ENCODE data around the gene ARL6IP5.

The ARL6IP5 gene

GRCh38 chr3:69065318-69065964 lies 19.3 kb upstream of the ARL6IP5 start:
- Histone ChIP-seq H3K27me3 (ENCODE audit: insufficient read depth, low read length, poor library complexity, severe bottlenecking) (no peaks in the 10 kb centered on the region), H3K4me3 (ENCODE audit: low read length, poor library complexity, severe bottlenecking) (peak overlapping the region; percentile 56), H3K9ac (ENCODE audit: low read depth, low read length, poor library complexity, severe bottlenecking) (peak overlapping the region; percentile 64), H2AFZ (ENCODE audit: low read length) (no peak overlapping the region), H3F3A (ENCODE audit: low read depth) (0 out of 2 replicates have a peak, but pooled peaks cover 6% of the 10 kb centered on the region), H3K79me2 (ENCODE audit: insufficient read depth, low read length) (peaks cover 19% of the 10 kb centered on the region), H3K36me3 (ENCODE audit: insufficient read depth, low read length) (peaks cover 33% of the 10 kb centered on the region), H3K4me1 (ENCODE audit: insufficient read depth, low read length, poor library complexity, severe bottlenecking) (peaks cover 46% of the 10 kb centered on the region), H3K9me3 (ENCODE audit: insufficient read depth, low read depth, low read length) (no peaks in the 10 kb centered on the region), H4K20me1 (ENCODE audit: insufficient read depth, low read length, poor library complexity, severe bottlenecking) (no peaks in the 10 kb centered on the region), H3K9me2 (replicated peaks; ENCODE audit: low read depth, low read length) (no peaks in the 10 kb centered on the region), H3K4me2 (ENCODE audit: low read depth, low read length, poor library complexity, severe bottlenecking) (peak overlapping the region; percentile 73)
- TF ChIP-seq, protein P1, sequence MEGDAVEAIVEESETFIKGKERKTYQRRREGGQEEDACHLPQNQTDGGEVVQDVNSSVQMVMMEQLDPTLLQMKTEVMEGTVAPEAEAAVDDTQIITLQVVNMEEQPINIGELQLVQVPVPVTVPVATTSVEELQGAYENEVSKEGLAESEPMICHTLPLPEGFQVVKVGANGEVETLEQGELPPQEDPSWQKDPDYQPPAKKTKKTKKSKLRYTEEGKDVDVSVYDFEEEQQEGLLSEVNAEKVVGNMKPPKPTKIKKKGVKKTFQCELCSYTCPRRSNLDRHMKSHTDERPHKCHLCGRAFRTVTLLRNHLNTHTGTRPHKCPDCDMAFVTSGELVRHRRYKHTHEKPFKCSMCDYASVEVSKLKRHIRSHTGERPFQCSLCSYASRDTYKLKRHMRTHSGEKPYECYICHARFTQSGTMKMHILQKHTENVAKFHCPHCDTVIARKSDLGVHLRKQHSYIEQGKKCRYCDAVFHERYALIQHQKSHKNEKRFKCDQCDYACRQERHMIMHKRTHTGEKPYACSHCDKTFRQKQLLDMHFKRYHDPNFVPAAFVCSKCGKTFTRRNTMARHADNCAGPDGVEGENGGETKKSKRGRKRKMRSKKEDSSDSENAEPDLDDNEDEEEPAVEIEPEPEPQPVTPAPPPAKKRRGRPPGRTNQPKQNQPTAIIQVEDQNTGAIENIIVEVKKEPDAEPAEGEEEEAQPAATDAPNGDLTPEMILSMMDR (conservative IDR thresholded peaks at IDR 0.05; ENCODE audit: low read length) = no peak
- no peak for TF ChIP-seq EZH2phosphoT487 (IDR thresholded peaks at IDR 0.05; ENCODE audit: borderline replicate concordance)

DNA sequence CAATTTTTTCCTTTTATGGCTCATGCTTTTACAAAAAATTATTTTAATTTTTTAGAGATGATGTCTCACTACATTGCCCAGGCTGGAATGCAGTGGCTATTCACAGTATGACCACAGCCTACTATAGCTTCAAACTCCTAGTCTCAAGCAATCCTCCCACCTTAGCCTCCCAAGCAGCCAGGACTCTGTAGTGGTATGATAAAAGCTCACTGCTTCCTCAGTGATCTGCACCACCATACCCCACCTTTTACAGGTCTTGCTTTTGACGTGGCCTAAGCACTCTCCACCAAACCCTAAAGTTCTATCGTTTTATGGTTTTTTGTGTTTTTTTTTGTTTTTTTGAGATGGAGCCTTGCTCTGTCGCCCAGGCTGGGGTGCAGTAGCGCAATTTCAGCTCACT lies 18.6 kb upstream of the ARL6IP5 start:
- Histone ChIP-seq H4K20me1 (ENCODE audit: insufficient read depth, low read length, poor library complexity, severe bottlenecking) (no peaks in the 10 kb centered on the region), H3F3A (ENCODE audit: low read depth) (0 out of 2 replicates have a peak, but pooled peaks cover 6% of the 10 kb centered on the region), H3K36me3 (ENCODE audit: insufficient read depth, low read length) (peaks cover 26% of the 10 kb centered on the region), H3K27me3 (ENCODE audit: insufficient read depth, low read length, poor library complexity, severe bottlenecking) (no peaks in the 10 kb centered on the region), H3K4me2 (ENCODE audit: low read depth, low read length, poor library complexity, severe bottlenecking) (peak overlapping the region; percentile 73), H3K9ac (ENCODE audit: low read depth, low read length, poor library complexity, severe bottlenecking) (peak overlapping the region; percentile 64), H3K9me3 (ENCODE audit: insufficient read depth, low read depth, low read length) (no peaks in the 10 kb centered on the region), H3K9me2 (replicated peaks; ENCODE audit: low read depth, low read length) (no peaks in the 10 kb centered on the region), H2AFZ (ENCODE audit: low read length) (no peak overlapping the region), H3K4me1 (ENCODE audit: insufficient read depth, low read length, poor library complexity, severe bottlenecking) (peaks cover 46% of the 10 kb centered on the region), H3K4me3 (ENCODE audit: low read length, poor library complexity, severe bottlenecking) (peak overlapping the region; percentile 56), H3K79me2 (ENCODE audit: insufficient read depth, low read length) (peaks cover 24% of the 10 kb centered on the region)
- TF ChIP-seq EZH2phosphoT487 (IDR thresholded peaks at IDR 0.05; ENCODE audit: borderline replicate concordance) = no peak
- TF ChIP-seq, protein P1 (conservative IDR thresholded peaks at IDR 0.05; ENCODE audit: low read length) = no peak

GRCh38 chr3:69072928-69073327 lies 11.8 kb upstream of the ARL6IP5 start:
- Histone ChIP-seq H3K36me3 (ENCODE audit: insufficient read depth, low read length) (peaks cover 6% of the 10 kb centered on the region; the same call in 1 of the 2 replicates), H3F3A (ENCODE audit: low read depth) (no peaks in the 10 kb centered on the region)
- TF ChIP-seq EZH2phosphoT487 (IDR thresholded peaks at IDR 0.05; ENCODE audit: borderline replicate concordance) = no peak
- TF ChIP-seq, protein P1 (conservative IDR thresholded peaks at IDR 0.05; ENCODE audit: low read length) = no peak

More at GRCh38 chr3:69072928-69073327, 11.8 kb upstream of the ARL6IP5 start:
- H3K9ac ChIP-seq (ENCODE audit: low read depth, low read length, poor library complexity, severe bottlenecking) = no peak overlapping the region
- no peaks in the 10 kb centered on the region for H3K9me2 ChIP-seq (replicated peaks; ENCODE audit: low read depth, low read length)
- H3K4me2 ChIP-seq (ENCODE audit: low read depth, low read length, poor library complexity, severe bottlenecking) = peak overlapping the region; percentile 4
- H4K20me1 ChIP-seq (ENCODE audit: insufficient read depth, low read length, poor library complexity, severe bottlenecking) = peaks cover 12% of the 10 kb centered on the region
- H3K9me3 ChIP-seq (ENCODE audit: insufficient read depth, low read depth, low read length) = no peaks in the 10 kb centered on the region
- H3K4me1 ChIP-seq (ENCODE audit: insufficient read depth, low read length, poor library complexity, severe bottlenecking) = peaks cover 40% of the 10 kb centered on the region
- no peak overlapping the region for H3K4me3 ChIP-seq (ENCODE audit: low read length, poor library complexity, severe bottlenecking)
- no peaks in the 10 kb centered on the region for H3K27me3 ChIP-seq (ENCODE audit: insufficient read depth, low read length, poor library complexity, severe bottlenecking)
- no peak overlapping the region for H2AFZ ChIP-seq (ENCODE audit: low read length)
- H3K79me2 ChIP-seq (ENCODE audit: insufficient read depth, low read length) = peaks cover 74% of the 10 kb centered on the region

Measured in Loucy (cell line).